GM12878 (cell line): ENCODE measurements around the gene B3GNT9.

Experiments
- ASH2L ChIP-seq: fragments of 300-600, 200-600 bp; sonication (generic); IDR thresholded peaks from 2 replicates; pipeline ENCODE4 v1.6.1; 2017; ENCODE audit warnings: low read depth, mild to moderate bottlenecking, borderline replicate concordance
- CEBPB ChIP-seq, 2 experiments: fragments of 150-350 bp in 1 of 2; IDR thresholded peaks; 2 replicates each; pipeline ENCODE4 v1.6.1; 2012 to 2014; ENCODE audit warnings: low read depth in 2 of 2, low read length in 2 of 2, borderline replicate concordance in 1 of 2, inconsistent platforms in 1 of 2
- CHD2 ChIP-seq: IDR thresholded peaks from 2 replicates; pipeline ENCODE4 v1.6.1; 2011; ENCODE audit warnings: low read depth, low read length, improper control_type of control experiment, borderline replicate concordance
- FOXM1 ChIP-seq: IDR thresholded peaks from 2 replicates; pipeline ENCODE4 v1.6.1; 2012; ENCODE audit warnings: low read depth, mild to moderate bottlenecking, inconsistent platforms, low read length, moderate library complexity
- NBN ChIP-seq: fragments of 450-650 bp; IDR thresholded peaks from 2 replicates; pipeline ENCODE4 v1.6.1; 2016
- POLR2AphosphoS5 ChIP-seq: IDR thresholded peaks from 2 replicates; pipeline ENCODE4 v1.6.1; 2011; ENCODE audit warnings: mild to moderate bottlenecking, low read length, inconsistent platforms
- RCOR1 ChIP-seq: conservative IDR thresholded peaks from 2 replicates; pipeline ENCODE4 v1.6.1; 2012; ENCODE audit warnings: low read depth, low read length, improper control_type of control experiment
- RFX5 ChIP-seq: IDR thresholded peaks from 2 replicates; pipeline ENCODE4 v1.6.1; 2011; ENCODE audit warnings: low read depth, low read length, improper control_type of control experiment
- TCF3 ChIP-seq: IDR thresholded peaks from 2 replicates; pipeline ENCODE4 v1.6.1; 2012; ENCODE audit warnings: low read depth, mild to moderate bottlenecking, low read length, borderline replicate concordance; ENCODE audit not compliant: insufficient read depth
- TF ChIP-seq, protein P1 (sequence below), 3 experiments: IDR thresholded peaks in 2 of 3; conservative IDR thresholded peaks in 1 of 3; 2 replicates each; pipeline ENCODE4 v1.5.1; 2011; ENCODE audit warnings: low read depth in 3 of 3, low read length in 3 of 3, mild to moderate bottlenecking in 3 of 3, control low read depth in 2 of 3, moderate library complexity in 2 of 3, inconsistent platforms in 1 of 3, mixed read lengths in 1 of 3; ENCODE audit not compliant: control insufficient read depth in 2 of 3, insufficient read depth in 1 of 3; ENCODE audit errors: extremely low read depth in 1 of 3
- TF ChIP-seq, protein P2 (sequence below): fragments of 450-650 bp; formaldehyde crosslinking; IDR thresholded peaks from 2 replicates; pipeline ENCODE4 v1.4.0; 2020; ENCODE audit warnings: mild to moderate bottlenecking, moderate library complexity
- TF ChIP-seq, protein P3 (sequence below): IDR thresholded peaks from 2 replicates; pipeline ENCODE4 v1.6.1; 2012; ENCODE audit warnings: mild to moderate bottlenecking, low read depth, low read length

DNA sequence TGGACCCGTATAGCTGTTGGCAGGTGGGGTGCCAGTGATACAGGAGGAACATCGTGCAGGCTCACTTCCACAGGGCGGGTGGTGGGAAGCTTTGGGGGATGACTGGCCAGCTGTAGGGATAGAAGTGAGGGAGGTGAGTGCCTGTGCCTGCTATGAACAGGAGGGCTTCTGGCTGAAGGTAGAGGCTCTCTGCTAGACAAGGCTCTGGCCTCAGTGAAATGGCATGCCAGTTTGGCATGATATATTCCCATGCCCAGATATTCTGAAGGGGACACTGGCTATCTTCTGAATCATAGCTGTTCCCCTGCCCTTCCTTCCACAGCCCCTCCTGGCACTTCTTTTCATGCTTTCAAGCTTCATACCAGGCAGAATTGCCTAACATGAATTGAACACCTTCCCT, 21.9 kb downstream of the B3GNT9 start:
- TF ChIP-seq RCOR1 (no peak), FOXM1 (no peak), CHD2 (no peak), TCF3 (no peak), ASH2L (no peak), CEBPB (IDR thresholded peaks at IDR 0.05; ENCODE audit: borderline replicate concordance in 1 of 2, low read depth in 2 of 2, low read length in 2 of 2) (no peak), RFX5 (no peak), NBN (no peak), POLR2AphosphoS5 (no peak)
- TF ChIP-seq, protein P1, sequence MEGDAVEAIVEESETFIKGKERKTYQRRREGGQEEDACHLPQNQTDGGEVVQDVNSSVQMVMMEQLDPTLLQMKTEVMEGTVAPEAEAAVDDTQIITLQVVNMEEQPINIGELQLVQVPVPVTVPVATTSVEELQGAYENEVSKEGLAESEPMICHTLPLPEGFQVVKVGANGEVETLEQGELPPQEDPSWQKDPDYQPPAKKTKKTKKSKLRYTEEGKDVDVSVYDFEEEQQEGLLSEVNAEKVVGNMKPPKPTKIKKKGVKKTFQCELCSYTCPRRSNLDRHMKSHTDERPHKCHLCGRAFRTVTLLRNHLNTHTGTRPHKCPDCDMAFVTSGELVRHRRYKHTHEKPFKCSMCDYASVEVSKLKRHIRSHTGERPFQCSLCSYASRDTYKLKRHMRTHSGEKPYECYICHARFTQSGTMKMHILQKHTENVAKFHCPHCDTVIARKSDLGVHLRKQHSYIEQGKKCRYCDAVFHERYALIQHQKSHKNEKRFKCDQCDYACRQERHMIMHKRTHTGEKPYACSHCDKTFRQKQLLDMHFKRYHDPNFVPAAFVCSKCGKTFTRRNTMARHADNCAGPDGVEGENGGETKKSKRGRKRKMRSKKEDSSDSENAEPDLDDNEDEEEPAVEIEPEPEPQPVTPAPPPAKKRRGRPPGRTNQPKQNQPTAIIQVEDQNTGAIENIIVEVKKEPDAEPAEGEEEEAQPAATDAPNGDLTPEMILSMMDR (IDR thresholded peaks at IDR 0.05 in 2 of 3, conservative IDR thresholded peaks at IDR 0.05 in 1 of 3; ENCODE audit: control insufficient read depth in 2 of 3, extremely low read depth in 1 of 3, insufficient read depth in 1 of 3, low read depth in 3 of 3, low read length in 3 of 3), result no peak
- TF ChIP-seq, protein P2, sequence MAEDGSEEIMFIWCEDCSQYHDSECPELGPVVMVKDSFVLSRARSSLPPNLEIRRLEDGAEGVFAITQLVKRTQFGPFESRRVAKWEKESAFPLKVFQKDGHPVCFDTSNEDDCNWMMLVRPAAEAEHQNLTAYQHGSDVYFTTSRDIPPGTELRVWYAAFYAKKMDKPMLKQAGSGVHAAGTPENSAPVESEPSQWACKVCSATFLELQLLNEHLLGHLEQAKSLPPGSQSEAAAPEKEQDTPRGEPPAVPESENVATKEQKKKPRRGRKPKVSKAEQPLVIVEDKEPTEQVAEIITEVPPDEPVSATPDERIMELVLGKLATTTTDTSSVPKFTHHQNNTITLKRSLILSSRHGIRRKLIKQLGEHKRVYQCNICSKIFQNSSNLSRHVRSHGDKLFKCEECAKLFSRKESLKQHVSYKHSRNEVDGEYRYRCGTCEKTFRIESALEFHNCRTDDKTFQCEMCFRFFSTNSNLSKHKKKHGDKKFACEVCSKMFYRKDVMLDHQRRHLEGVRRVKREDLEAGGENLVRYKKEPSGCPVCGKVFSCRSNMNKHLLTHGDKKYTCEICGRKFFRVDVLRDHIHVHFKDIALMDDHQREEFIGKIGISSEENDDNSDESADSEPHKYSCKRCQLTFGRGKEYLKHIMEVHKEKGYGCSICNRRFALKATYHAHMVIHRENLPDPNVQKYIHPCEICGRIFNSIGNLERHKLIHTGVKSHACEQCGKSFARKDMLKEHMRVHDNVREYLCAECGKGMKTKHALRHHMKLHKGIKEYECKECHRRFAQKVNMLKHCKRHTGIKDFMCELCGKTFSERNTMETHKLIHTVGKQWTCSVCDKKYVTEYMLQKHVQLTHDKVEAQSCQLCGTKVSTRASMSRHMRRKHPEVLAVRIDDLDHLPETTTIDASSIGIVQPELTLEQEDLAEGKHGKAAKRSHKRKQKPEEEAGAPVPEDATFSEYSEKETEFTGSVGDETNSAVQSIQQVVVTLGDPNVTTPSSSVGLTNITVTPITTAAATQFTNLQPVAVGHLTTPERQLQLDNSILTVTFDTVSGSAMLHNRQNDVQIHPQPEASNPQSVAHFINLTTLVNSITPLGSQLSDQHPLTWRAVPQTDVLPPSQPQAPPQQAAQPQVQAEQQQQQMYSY (CRISPR knock-in tag), result no peak
- TF ChIP-seq, protein P3, sequence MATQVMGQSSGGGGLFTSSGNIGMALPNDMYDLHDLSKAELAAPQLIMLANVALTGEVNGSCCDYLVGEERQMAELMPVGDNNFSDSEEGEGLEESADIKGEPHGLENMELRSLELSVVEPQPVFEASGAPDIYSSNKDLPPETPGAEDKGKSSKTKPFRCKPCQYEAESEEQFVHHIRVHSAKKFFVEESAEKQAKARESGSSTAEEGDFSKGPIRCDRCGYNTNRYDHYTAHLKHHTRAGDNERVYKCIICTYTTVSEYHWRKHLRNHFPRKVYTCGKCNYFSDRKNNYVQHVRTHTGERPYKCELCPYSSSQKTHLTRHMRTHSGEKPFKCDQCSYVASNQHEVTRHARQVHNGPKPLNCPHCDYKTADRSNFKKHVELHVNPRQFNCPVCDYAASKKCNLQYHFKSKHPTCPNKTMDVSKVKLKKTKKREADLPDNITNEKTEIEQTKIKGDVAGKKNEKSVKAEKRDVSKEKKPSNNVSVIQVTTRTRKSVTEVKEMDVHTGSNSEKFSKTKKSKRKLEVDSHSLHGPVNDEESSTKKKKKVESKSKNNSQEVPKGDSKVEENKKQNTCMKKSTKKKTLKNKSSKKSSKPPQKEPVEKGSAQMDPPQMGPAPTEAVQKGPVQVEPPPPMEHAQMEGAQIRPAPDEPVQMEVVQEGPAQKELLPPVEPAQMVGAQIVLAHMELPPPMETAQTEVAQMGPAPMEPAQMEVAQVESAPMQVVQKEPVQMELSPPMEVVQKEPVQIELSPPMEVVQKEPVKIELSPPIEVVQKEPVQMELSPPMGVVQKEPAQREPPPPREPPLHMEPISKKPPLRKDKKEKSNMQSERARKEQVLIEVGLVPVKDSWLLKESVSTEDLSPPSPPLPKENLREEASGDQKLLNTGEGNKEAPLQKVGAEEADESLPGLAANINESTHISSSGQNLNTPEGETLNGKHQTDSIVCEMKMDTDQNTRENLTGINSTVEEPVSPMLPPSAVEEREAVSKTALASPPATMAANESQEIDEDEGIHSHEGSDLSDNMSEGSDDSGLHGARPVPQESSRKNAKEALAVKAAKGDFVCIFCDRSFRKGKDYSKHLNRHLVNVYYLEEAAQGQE, result no peak
